GM12878 (cell line): ENCODE data around the gene KAZN. TPM values are rescaled to one million over a fixed set of nuclear protein-coding genes. Genes with fewer than 3 reads are reported as not detected.

Experiments
- ATAC-seq: fragments of 200-7000 bp; cut with Tn5 transposase; 3 replicates; pipeline ENCODE4 v1.9.1; 2020; ENCODE audit warnings: mild to moderate bottlenecking, moderate library complexity
- BruUV-seq: library from RNA; stranded (reverse); fragments of 400-500 nt; replicated peaks from 2 replicates; lab custom pipeline; 2021; lab: Mats Ljungman, UMichigan
- CTCF ChIA-PET: fragments of 300-600 bp; sonication (Branson Sonifier 250); formaldehyde crosslinking; extraction: SDS; loops from one replicate; lab custom pipeline; 2021; ENCODE audit warnings: inconsistent platforms; lab: Yijun Ruan, JAX
- POLR2A ChIA-PET: fragments of 350-600 bp; formaldehyde crosslinking; extraction: SDS; loops from one replicate; lab custom pipeline; 2021; ENCODE audit warnings: inconsistent platforms; lab: Charles Lee
- RAD21 ChIA-PET: fragments of 300-600 bp; sonication (Branson Sonifier 250); formaldehyde crosslinking; loops from one replicate; lab custom pipeline; 2023; ENCODE audit warnings: antibody characterized with exemption; ENCODE audit not compliant: unreplicated experiment; lab: Charles Lee
- SMC1A ChIA-PET: fragments of 300-600 bp; sonication (Branson Sonifier 250); formaldehyde crosslinking; loops from one replicate; lab custom pipeline; 2023; ENCODE audit not compliant: unreplicated experiment, uncharacterized antibody; lab: Charles Lee
- DNase-seq: peaks from one replicate; pipeline ENCODE4 v3.0.0-alpha.2; 2011; ENCODE audit warnings: low read depth, low spot score
- FAIRE-seq: peaks from 3 replicates; lab custom pipeline; 2011; peaks lifted over from hg19 to GRCh38; lab: Jason Lieb, UNC
- H2AFZ ChIP-seq: 2 replicates; pipeline ENCODE4 v1.6.0; 2011; ENCODE audit warnings: low read depth, low read length, control low read depth; ENCODE audit not compliant: control insufficient read depth
- H3K27ac ChIP-seq: 2 replicates; pipeline ENCODE4 v1.5.1; 2011; ENCODE audit warnings: control low read depth; ENCODE audit not compliant: control insufficient read depth, insufficient read depth
- H3K27me3 ChIP-seq, 2 experiments: replicated peaks in 1 of 2; 2 replicates each; pipeline versions ENCODE4 v1.6.0 to v1.6.1; 2011; ENCODE audit warnings: low read length in 1 of 2; ENCODE audit not compliant: control insufficient read depth in 2 of 2, insufficient read depth in 2 of 2
- H3K36me3 ChIP-seq, 2 experiments: 2 replicates each; pipeline ENCODE4 v1.5.1; 2011; ENCODE audit warnings: low read length in 1 of 2; ENCODE audit not compliant: control insufficient read depth in 2 of 2, insufficient read depth in 2 of 2
- H3K4me1 ChIP-seq: 2 replicates; pipeline ENCODE4 v1.6.1; 2011; ENCODE audit warnings: mild to moderate bottlenecking, low read length, moderate library complexity, mixed read lengths; ENCODE audit not compliant: control insufficient read depth, insufficient read depth
- H3K4me2 ChIP-seq: 2 replicates; pipeline ENCODE4 v1.6.0; 2011; ENCODE audit warnings: control low read depth; ENCODE audit not compliant: control insufficient read depth, insufficient read depth
- H3K4me3 ChIP-seq: fragments of 200-600 bp; sonication (generic); 2 replicates; pipeline ENCODE4 v1.5.1; 2016
- H3K79me2 ChIP-seq: 2 replicates; pipeline ENCODE4 v1.6.0; 2011; ENCODE audit warnings: low read length; ENCODE audit not compliant: control insufficient read depth, insufficient read depth
- H3K9ac ChIP-seq: 2 replicates; pipeline ENCODE4 v1.8.0; 2011; ENCODE audit warnings: low read length, control low read depth, mixed read lengths; ENCODE audit not compliant: control insufficient read depth, insufficient read depth
- H3K9me3 ChIP-seq: replicated peaks from 3 replicates; pipeline ENCODE4 v1.5.1; 2011; ENCODE audit warnings: mild to moderate bottlenecking, low read length; ENCODE audit not compliant: control insufficient read depth, insufficient read depth
- H4K20me1 ChIP-seq: 2 replicates; pipeline ENCODE4 v1.6.0; 2011; ENCODE audit not compliant: control insufficient read depth, insufficient read depth
- LARP7 ChIP-seq: fragments of 450-650 bp; IDR thresholded peaks from 2 replicates; pipeline ENCODE4 v1.6.1; 2017; ENCODE audit warnings: mild to moderate bottlenecking
- MTA2 ChIP-seq: fragments of 450-650 bp; IDR thresholded peaks from 2 replicates; pipeline ENCODE4 v1.6.1; 2016; ENCODE audit warnings: low read depth, mild to moderate bottlenecking, moderate library complexity
- PML ChIP-seq: IDR thresholded peaks from 2 replicates; pipeline ENCODE4 v1.6.1; 2012; ENCODE audit warnings: low read length, inconsistent platforms
- SMAD1 ChIP-seq: fragments of 450-650 bp; IDR thresholded peaks from 2 replicates; pipeline ENCODE4 v1.6.1; 2018; ENCODE audit warnings: mild to moderate bottlenecking, low read depth; ENCODE audit not compliant: partially characterized antibody
- STAT3 ChIP-seq: IDR thresholded peaks from 2 replicates; pipeline ENCODE4 v1.6.1; 2011; ENCODE audit warnings: low read depth, low read length, improper control_type of control experiment
- SUZ12 ChIP-seq: fragments of 200-600 bp; sonication (generic); IDR thresholded peaks from one replicate; pipeline ENCODE4 v1.6.1; 2018; ENCODE audit warnings: antibody characterized with exemption, mild to moderate bottlenecking; ENCODE audit not compliant: unreplicated experiment
- YBX1 ChIP-seq: fragments of 450-650 bp; IDR thresholded peaks from 2 replicates; pipeline ENCODE4 v1.6.1; 2016; ENCODE audit warnings: antibody characterized with exemption
- YY1 ChIP-seq: IDR thresholded peaks from 2 replicates; pipeline ENCODE4 v1.6.1; 2011; ENCODE audit warnings: low read depth, mild to moderate bottlenecking, low read length
- WGBS: methylation state at CpG from one replicate; pipeline ENCODE4 v1.1.6; 2016; ENCODE audit warnings: low lambda C conversion rate; ENCODE audit not compliant: insufficient replicate concordance, insufficient coverage; ENCODE audit errors: missing lambda C conversion rate; 5-methylcytosine and 5-hydroxymethylcytosine counted together
- in situ Hi-C: fragments of 300-500 bp; cut with MboI; formaldehyde crosslinking; loops from 9 replicates; pipeline ENCODE4 v1.14.3; 2018; ENCODE audit warnings: mixed read lengths
- intact Hi-C: fragments of 100-400 bp; cut with micrococcal nuclease; formaldehyde crosslinking; loops from one replicate; pipeline ENCODE4 v1.14.2; 2022; ENCODE audit not compliant: unreplicated experiment
- polyA plus RNA-seq, 11 experiments: library from polyadenylated mRNA; depleted of rRNA in 4 of 11; unstranded in 6 of 11; stranded (reverse) in 5 of 11; fragments of >200 nt; fragmentation: Nextera tagmentation in 4 of 11; fragmentation: Illumina TruSeq in 1 of 11; extraction: Ambion mirVana in 4 of 11; extraction: Trizol in 1 of 11; gene quantifications; 1 replicate in 1 of 11; 2 replicates in 10 of 11; pipeline versions ENCODE4 v1.2.1 to v1.2.3, GENCODE V29; 2011 to 2016; ENCODE audit warnings: inconsistent platforms in 2 of 11, missing spikeins in 2 of 11, low read depth in 1 of 11
- total RNA-seq, 4 experiments: library from RNA; depleted of rRNA in 3 of 4; stranded (reverse); fragments of >200 nt in 3 of 4; fragmentation: Illumina TruSeq in 1 of 4; extraction: Trizol in 1 of 4; gene quantifications; 2 replicates each; pipeline versions ENCODE4 v1.2.1 to v1.2.3, GENCODE V29; 2013 to 2021
- TF ChIP-seq, protein P1 (sequence below): fragments of 450-650 bp; IDR thresholded peaks from 2 replicates; pipeline ENCODE4 v1.6.1; 2017; ENCODE audit warnings: borderline replicate concordance
- TF ChIP-seq, protein P2 (sequence below): fragments of 450-650 bp; formaldehyde crosslinking; IDR thresholded peaks from 2 replicates; pipeline ENCODE4 v1.4.0; 2020; ENCODE audit warnings: mild to moderate bottlenecking, moderate library complexity
- TF ChIP-seq, protein P3 (sequence below): IDR thresholded peaks from 2 replicates; pipeline ENCODE4 v1.6.1; 2011; ENCODE audit warnings: mild to moderate bottlenecking, low read depth, low read length, moderate library complexity; ENCODE audit not compliant: insufficient replicate concordance

Gene KAZN
- total and polyA plus RNA-seq, 10 of the 15 experiments (the other 5 are each of a cell fraction or from before 2014, with no cell fraction given): 0.72 to 4.0 (median 1.2) TPM

DNA sequence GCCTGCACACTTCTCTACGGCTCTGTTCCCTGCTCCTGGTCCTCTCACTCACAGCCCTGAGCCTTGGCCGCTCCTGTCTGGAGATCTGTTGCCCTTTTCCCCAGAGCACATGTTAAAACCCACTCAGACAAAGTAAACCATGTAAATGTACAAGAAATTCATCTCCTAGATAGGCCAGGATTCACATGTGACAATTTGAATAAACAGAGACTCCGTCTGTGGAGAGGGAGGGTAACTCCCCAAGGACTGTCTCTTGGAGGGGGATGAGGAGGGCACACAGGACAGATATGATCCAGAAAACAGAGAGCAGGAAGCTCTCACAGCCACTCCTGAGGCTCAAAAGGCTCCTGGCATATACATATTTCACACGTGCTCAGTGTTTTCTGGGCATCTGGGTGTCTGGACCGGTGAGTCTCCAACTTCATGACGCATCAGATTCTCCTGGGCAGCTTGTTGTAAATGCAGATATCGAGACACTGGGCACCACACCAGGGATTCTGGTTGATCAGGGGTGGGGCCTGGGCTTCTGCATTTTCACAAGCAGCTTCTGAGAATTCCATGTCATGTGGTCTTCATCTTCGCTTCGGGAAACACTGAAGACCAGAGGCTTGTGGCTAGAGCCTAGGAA is 6.4 kb upstream of the KAZN start:
- POLR2A ChIA-PET: no interaction called here
- SMC1A ChIA-PET: no interaction called here
- no peak overlapping the region for H3K27ac ChIP-seq
- TF ChIP-seq YBX1 (no peak), STAT3 (no peak)
- TF ChIP-seq, protein P1, sequence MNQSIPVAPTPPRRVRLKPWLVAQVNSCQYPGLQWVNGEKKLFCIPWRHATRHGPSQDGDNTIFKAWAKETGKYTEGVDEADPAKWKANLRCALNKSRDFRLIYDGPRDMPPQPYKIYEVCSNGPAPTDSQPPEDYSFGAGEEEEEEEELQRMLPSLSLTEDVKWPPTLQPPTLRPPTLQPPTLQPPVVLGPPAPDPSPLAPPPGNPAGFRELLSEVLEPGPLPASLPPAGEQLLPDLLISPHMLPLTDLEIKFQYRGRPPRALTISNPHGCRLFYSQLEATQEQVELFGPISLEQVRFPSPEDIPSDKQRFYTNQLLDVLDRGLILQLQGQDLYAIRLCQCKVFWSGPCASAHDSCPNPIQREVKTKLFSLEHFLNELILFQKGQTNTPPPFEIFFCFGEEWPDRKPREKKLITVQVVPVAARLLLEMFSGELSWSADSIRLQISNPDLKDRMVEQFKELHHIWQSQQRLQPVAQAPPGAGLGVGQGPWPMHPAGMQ: no peak
- H3K9me3 ChIP-seq: no peaks in the 10 kb centered on the region
- RAD21 ChIA-PET: no interaction called here
- H3K36me3 ChIP-seq: no peaks in the 10 kb centered on the region
- H3K27me3 ChIP-seq: no peaks in the 10 kb centered on the region; a peak in 3 of 4 replicates
- H3K4me3 ChIP-seq: no peak overlapping the region
- H2AFZ ChIP-seq: no peak overlapping the region
- 11% methylated on average over 9 of the region's 9 CpGs for WGBS
- no peak overlapping the region for H3K9ac ChIP-seq
- FAIRE-seq (no peak), ATAC-seq (no peak), DNase-seq (no peak)
- no peaks in the 10 kb centered on the region for H3K79me2 ChIP-seq
- no TSS peak for BruUV-seq
- no peaks in the 10 kb centered on the region for H4K20me1 ChIP-seq
- in situ Hi-C loops: no loop called here
- CTCF ChIA-PET: no interaction called here
- no peak overlapping the region for H3K4me2 ChIP-seq
- no peaks in the 10 kb centered on the region for H3K4me1 ChIP-seq
- intact Hi-C loops: no loop called here

DNA sequence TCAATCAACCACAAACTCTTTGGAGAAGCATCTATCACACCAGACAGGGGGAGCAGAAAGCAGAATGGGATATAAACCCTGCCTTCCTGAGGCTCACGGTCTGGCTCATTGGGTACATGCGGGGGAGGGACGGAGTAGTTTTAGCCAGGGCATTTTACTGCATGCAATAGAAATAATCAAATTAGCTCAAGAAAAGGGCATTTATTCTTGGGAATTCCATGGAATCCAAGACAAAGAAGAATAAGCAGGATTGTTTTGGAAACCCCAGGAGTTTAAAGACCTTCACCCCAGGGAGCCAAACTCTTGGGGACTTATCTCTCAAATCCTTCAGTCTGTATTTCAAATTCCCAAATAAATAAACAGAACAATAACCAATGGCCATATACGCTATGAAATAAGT is 5.2 kb upstream of the KAZN start:
- Histone ChIP-seq H3K4me1 (no peaks in the 10 kb centered on the region), H3K4me2 (no peak overlapping the region), H4K20me1 (no peaks in the 10 kb centered on the region), H3K27me3 (peaks cover 0 to 2% of the 10 kb centered on the region in 2 experiments), H3K27ac (no peak overlapping the region), H3K9me3 (no peaks in the 10 kb centered on the region), H3K9ac (no peak overlapping the region), H3K4me3 (no peak overlapping the region), H3K36me3 (no peaks in the 10 kb centered on the region), H3K79me2 (no peaks in the 10 kb centered on the region), H2AFZ (no peak overlapping the region)
- ChIA-PET RAD21 (no interaction called here), SMC1A (no interaction called here), CTCF (no interaction called here), POLR2A (no interaction called here)
- in situ Hi-C loops: no loop called here
- 37% methylated on average over 4 of the region's 4 CpGs for WGBS
- BruUV-seq: no TSS peak
- FAIRE-seq: no peak
- no peak for DNase-seq
- ATAC-seq: no peak
- intact Hi-C loops: no loop called here
- TF ChIP-seq SUZ12 (no peak), PML (no peak), SMAD1 (no peak), LARP7 (no peak), YY1 (no peak), MTA2 (no peak)
- TF ChIP-seq, protein P2, sequence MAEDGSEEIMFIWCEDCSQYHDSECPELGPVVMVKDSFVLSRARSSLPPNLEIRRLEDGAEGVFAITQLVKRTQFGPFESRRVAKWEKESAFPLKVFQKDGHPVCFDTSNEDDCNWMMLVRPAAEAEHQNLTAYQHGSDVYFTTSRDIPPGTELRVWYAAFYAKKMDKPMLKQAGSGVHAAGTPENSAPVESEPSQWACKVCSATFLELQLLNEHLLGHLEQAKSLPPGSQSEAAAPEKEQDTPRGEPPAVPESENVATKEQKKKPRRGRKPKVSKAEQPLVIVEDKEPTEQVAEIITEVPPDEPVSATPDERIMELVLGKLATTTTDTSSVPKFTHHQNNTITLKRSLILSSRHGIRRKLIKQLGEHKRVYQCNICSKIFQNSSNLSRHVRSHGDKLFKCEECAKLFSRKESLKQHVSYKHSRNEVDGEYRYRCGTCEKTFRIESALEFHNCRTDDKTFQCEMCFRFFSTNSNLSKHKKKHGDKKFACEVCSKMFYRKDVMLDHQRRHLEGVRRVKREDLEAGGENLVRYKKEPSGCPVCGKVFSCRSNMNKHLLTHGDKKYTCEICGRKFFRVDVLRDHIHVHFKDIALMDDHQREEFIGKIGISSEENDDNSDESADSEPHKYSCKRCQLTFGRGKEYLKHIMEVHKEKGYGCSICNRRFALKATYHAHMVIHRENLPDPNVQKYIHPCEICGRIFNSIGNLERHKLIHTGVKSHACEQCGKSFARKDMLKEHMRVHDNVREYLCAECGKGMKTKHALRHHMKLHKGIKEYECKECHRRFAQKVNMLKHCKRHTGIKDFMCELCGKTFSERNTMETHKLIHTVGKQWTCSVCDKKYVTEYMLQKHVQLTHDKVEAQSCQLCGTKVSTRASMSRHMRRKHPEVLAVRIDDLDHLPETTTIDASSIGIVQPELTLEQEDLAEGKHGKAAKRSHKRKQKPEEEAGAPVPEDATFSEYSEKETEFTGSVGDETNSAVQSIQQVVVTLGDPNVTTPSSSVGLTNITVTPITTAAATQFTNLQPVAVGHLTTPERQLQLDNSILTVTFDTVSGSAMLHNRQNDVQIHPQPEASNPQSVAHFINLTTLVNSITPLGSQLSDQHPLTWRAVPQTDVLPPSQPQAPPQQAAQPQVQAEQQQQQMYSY (CRISPR knock-in tag): no peak
- TF ChIP-seq, protein P3, sequence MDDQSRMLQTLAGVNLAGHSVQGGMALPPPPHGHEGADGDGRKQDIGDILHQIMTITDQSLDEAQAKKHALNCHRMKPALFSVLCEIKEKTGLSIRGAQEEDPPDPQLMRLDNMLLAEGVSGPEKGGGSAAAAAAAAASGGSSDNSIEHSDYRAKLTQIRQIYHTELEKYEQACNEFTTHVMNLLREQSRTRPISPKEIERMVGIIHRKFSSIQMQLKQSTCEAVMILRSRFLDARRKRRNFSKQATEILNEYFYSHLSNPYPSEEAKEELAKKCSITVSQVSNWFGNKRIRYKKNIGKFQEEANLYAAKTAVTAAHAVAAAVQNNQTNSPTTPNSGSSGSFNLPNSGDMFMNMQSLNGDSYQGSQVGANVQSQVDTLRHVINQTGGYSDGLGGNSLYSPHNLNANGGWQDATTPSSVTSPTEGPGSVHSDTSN: no peak
